ENCODE data around the gene SPOCD1.
A peak's percentile ranks its signal among the peaks of the same experiment; 100 is the strongest.

SPOCD1 gene

DNA sequence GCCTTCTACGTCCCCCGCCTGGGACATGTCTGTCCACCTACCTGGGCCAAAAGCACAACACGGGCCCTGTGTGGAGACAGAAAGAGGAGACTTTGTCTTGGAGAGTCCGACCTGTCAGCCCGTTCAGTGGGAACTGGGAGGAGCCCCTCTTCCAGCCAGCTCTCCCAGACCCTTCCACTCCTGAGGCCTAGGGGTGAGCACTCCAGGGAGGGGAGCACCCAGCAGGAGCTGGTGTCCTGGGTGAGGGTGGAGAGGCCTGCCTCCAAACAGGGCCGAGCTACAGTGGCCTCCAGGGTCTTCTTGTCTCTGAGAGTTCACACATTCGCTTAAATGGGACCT is 546 bp downstream of the SPOCD1 start:
- Mint-ChIP-seq H3K27ac (no peak overlapping the region), H3K9me3 (ENCODE audit: low read depth) (no peaks in the 10 kb centered on the region), H3K4me3 (no peak overlapping the region), H3K36me3 (no peaks in the 10 kb centered on the region), H3K27me3 (no peaks in the 10 kb centered on the region), H3K4me1 (ENCODE audit: low read depth) (peaks cover 4% of the 10 kb centered on the region)

DNA sequence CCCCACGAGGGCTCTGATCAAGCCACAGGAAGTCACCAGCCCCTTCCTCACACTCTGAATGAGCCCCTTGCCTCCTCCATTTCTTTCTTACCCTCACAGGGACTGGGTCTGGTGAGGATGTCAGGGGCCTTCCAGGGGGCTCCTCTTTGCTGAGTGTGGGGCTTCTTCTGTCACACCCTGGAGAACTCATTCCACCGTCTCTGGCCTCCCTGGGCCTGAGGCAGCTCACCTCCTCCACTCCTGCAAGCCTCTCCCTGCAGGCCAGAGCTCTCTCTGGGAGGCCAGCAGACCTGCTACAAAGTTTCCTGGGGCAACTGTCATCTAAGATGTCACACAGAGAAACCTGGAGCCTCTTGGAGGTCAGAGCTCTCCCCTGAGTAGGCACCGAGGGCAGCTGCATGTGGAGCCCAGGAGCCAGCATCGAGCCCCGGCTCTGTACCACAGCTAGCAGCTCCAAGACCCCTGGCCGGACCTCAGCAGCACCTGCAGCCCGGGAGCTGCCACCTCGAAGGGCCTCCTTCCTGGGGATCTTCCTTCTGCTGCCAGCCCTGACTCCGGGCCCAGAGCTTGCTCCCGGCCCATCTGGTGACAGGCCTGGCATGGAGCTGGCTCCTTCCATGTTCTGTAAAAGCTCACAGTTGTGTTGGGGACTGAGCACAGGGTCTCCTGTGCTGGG is 1.1 kb downstream of the SPOCD1 start:
- no peaks in the 10 kb centered on the region for H3K36me3 Mint-ChIP-seq
- H3K9me3 Mint-ChIP-seq (ENCODE audit: low read depth) = no peaks in the 10 kb centered on the region
- peaks cover 4% of the 10 kb centered on the region for H3K4me1 Mint-ChIP-seq (ENCODE audit: low read depth)
- no peak overlapping the region for H3K27ac Mint-ChIP-seq
- no peaks in the 10 kb centered on the region for H3K27me3 Mint-ChIP-seq
- no peak overlapping the region for H3K4me3 Mint-ChIP-seq

DNA sequence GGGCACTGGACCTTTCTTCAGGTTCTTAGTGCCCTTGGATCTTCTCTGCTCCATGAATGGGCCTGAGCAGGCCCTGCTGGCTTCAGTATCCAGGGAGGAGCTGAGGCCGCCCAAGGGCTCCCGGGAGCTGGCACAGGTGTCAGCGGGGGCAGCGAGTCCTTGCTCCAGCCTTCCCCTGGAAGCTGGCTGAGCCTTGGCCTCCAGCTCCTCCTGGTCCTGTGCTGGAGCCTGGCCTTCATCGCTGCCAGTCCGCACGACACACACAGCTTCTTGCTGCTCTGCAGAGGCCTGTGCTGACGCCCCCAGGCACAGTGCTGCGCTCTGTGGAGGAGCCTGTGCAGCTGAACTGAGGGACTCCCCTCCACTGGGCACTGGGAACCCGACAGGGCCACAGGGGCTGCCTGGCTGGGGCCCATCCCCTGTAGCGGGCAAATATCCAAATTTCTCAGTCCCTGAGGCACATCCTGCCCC is 1.7 kb downstream of the SPOCD1 start:
- Mint-ChIP-seq H3K4me1 (ENCODE audit: low read depth) (peaks cover 4% of the 10 kb centered on the region), H3K27ac (no peak overlapping the region), H3K9me3 (ENCODE audit: low read depth) (no peaks in the 10 kb centered on the region), H3K36me3 (no peaks in the 10 kb centered on the region), H3K4me3 (no peak overlapping the region), H3K27me3 (no peaks in the 10 kb centered on the region)

DNA sequence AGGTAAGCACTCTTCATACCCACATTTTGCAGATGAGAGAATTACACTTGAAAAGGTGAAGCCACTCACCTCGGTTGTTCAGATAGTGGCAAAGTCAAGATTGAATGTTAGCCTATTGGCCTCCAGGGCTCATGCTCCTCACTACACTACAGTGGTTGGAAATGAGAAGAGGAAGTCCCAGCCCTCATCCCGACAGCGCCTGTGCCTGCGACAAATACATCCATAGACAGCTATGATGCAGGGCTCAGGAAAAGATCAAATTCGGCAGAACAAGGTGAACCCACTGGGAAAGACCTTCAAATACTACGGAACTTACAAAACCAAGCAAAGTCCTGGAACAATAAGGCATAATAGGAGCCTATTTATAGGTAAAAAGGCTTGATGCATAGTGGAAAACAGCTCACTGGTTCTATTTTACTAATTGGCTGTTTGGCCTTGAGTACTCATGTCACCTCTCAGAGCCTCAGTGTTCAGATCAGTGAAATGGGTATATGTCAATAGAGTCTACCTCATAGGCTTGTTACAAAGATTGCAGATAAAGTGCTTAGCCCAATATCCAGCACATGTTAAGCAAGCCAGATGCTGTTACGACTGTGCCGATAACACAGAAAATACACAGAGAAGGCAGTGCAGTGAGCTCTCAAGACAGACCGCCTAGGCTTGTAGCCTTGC is 3.5 kb downstream of the SPOCD1 start:
- no peak overlapping the region for H3K27ac Mint-ChIP-seq
- H3K4me1 Mint-ChIP-seq (ENCODE audit: low read depth) = peaks cover 4% of the 10 kb centered on the region
- H3K4me3 Mint-ChIP-seq = no peak overlapping the region
- no peaks in the 10 kb centered on the region for H3K36me3 Mint-ChIP-seq
- no peaks in the 10 kb centered on the region for H3K9me3 Mint-ChIP-seq (ENCODE audit: low read depth)
- no peaks in the 10 kb centered on the region for H3K27me3 Mint-ChIP-seq

DNA sequence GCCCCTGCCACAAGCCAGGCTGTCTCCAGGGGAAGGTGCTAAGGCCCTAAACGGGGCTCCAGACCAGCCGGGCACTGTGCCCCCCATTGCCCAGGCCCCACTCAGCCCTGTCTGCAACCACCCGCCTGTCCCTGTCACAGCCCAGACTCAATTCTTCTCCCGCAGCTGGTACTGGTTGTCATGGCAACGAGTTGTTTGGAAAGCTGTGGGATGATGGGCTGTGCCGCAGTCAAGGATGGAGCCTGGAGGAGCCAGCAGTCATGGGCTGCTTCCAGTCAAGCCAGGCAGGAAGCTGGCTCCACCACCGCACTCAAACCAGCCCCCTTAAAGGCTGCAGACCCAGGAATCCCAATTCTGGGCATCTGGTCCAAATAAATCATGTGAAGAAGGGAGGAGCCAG is 4.2 kb downstream of the SPOCD1 start:
- no peaks in the 10 kb centered on the region for H3K27me3 Mint-ChIP-seq
- no peak overlapping the region for H3K27ac Mint-ChIP-seq

DNA sequence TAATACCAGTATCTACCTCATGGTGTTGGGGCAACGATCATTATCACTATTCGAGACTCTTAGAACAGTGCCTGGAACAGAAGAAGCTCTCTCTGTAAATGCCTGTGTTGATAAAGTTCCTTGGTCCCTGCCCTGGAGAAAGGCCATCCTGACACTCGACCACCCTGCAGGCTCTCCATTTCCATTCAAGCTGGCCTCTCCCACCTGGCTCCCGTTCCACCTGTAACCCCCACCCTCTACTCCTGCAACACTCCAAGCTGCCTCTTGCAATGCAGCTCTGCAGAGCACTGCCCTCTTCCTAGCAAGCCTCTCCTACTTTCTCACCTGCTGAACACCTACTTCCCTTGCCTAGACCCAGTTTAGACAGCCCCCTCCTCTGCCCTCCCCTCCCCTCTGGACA is 6.1 kb downstream of the SPOCD1 start:
- Mint-ChIP-seq H3K4me1 (ENCODE audit: low read depth) (peaks cover 2% of the 10 kb centered on the region), H3K36me3 (no peaks in the 10 kb centered on the region), H3K27me3 (no peaks in the 10 kb centered on the region), H3K4me3 (no peak overlapping the region), H3K27ac (no peak overlapping the region), H3K9me3 (ENCODE audit: low read depth) (no peaks in the 10 kb centered on the region)

More for the DNA sequence above, 4.2 kb downstream of the SPOCD1 start:
- no peaks in the 10 kb centered on the region for H3K9me3 Mint-ChIP-seq (ENCODE audit: low read depth)
- H3K36me3 Mint-ChIP-seq = no peaks in the 10 kb centered on the region
- peaks cover 4% of the 10 kb centered on the region for H3K4me1 Mint-ChIP-seq (ENCODE audit: low read depth)
- no peak overlapping the region for H3K4me3 Mint-ChIP-seq

DNA sequence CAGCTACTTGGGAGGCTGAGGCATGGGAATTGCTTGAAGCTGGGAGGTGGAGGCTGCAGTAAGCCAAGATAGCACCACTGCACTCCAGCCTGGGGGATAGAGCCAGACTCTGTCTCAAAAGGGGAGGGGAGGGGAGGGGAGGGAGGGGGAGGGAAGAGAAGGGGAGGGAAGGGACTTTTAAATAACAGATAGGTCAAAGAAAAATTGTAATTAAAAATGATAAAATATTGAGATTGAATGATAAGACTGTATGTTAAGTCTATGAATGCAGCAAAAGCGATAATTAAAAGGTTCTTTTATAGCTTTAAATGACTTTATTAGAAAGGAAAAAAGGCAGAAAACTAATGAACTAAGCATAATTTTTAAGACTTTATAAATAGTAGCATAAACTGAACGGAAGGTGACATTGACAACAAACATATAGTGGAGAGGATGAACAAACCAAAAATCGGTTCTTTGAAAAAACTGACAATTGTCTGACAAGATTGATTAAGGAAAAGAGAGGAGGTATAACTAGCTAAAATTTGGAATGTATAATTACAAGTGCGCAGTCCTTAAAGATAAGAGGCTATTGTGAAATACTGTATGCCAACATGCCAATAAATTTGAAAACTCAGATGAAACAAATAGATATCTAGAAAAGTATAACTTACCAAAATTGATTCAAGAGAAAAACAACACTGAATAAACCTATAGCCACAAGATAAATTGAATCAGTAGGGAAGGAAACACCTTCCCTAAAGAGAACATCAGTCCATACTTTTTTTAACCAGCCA is 8.4 kb downstream of the SPOCD1 start:
- Mint-ChIP-seq H3K4me3 (no peak overlapping the region), H3K9me3 (ENCODE audit: low read depth) (no peaks in the 10 kb centered on the region), H3K4me1 (ENCODE audit: low read depth) (peaks cover 8% of the 10 kb centered on the region), H3K27ac (no peak overlapping the region), H3K36me3 (no peaks in the 10 kb centered on the region), H3K27me3 (no peaks in the 10 kb centered on the region)

DNA sequence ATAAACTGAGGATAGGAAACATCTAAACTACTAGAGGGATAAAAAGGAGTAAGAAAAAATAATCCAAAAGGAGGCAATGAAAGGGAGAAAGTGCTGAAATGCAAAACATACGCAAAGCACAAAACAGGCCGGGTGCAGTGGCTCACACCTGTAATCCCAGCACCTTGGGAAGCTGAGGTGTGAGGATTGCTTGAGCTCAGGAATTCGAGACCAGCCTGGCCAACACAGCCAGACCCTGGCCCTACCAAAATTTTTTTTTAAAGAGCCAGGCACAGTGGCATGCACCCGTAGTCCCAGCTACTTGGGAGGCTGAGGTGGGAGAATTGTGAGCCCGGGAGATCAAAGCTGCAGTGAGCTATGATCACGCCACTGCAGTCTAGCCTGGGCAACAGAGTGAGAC is 10.5 kb downstream of the SPOCD1 start:
- H3K4me3 Mint-ChIP-seq = no peak overlapping the region
- no peaks in the 10 kb centered on the region for H3K27me3 Mint-ChIP-seq
- H3K27ac Mint-ChIP-seq = no peak overlapping the region
- no peaks in the 10 kb centered on the region for H3K9me3 Mint-ChIP-seq (ENCODE audit: low read depth)
- peaks cover 8% of the 10 kb centered on the region for H3K4me1 Mint-ChIP-seq (ENCODE audit: low read depth)
- H3K36me3 Mint-ChIP-seq = no peaks in the 10 kb centered on the region

DNA sequence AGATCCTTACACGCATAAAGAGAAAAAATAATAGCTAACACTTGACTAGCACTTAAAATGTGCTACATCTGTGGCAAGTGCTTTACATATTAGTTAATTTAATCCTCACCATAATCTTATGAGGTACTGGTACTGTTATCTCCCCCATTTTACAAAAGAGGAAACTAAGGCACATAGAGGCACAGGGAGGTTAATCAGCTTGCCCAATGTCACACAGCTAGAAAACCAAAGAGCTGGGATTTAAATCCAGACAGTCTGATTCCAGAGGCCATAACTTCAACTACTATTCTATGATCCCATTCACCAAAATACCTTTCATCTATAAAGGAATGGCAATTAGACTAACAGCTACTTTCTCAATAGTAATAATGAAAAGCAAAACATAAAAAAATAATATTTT is 11.7 kb downstream of the SPOCD1 start:
- Mint-ChIP-seq H3K4me3 (no peak overlapping the region), H3K4me1 (ENCODE audit: low read depth) (peaks cover 8% of the 10 kb centered on the region), H3K27me3 (no peaks in the 10 kb centered on the region), H3K27ac (no peak overlapping the region), H3K9me3 (ENCODE audit: low read depth) (no peaks in the 10 kb centered on the region), H3K36me3 (no peaks in the 10 kb centered on the region)

DNA sequence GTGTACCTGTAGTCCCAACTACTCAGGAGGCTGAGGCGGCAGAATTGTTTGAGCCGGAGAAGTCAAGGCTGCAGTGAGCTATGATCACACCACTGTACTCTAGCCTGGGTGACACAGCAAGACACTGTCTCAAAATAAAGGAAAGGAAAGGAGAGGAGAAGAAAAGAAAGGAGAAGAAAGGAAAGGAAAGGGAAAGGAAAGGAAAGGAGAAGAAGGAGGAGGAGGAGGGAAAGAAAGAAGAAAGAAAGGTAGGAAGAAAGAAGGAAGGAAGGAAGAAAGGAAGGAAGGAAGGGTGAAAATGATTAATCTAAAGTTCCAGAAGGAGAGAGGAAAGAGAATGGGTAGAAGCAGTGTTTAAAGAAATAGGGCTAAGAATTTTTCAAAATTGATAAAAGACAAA is 12.2 kb downstream of the SPOCD1 start:
- Mint-ChIP-seq H3K27me3 (no peaks in the 10 kb centered on the region), H3K4me1 (ENCODE audit: low read depth) (peaks cover 8% of the 10 kb centered on the region), H3K4me3 (no peak overlapping the region), H3K27ac (no peak overlapping the region), H3K9me3 (ENCODE audit: low read depth) (no peaks in the 10 kb centered on the region), H3K36me3 (no peaks in the 10 kb centered on the region)

DNA sequence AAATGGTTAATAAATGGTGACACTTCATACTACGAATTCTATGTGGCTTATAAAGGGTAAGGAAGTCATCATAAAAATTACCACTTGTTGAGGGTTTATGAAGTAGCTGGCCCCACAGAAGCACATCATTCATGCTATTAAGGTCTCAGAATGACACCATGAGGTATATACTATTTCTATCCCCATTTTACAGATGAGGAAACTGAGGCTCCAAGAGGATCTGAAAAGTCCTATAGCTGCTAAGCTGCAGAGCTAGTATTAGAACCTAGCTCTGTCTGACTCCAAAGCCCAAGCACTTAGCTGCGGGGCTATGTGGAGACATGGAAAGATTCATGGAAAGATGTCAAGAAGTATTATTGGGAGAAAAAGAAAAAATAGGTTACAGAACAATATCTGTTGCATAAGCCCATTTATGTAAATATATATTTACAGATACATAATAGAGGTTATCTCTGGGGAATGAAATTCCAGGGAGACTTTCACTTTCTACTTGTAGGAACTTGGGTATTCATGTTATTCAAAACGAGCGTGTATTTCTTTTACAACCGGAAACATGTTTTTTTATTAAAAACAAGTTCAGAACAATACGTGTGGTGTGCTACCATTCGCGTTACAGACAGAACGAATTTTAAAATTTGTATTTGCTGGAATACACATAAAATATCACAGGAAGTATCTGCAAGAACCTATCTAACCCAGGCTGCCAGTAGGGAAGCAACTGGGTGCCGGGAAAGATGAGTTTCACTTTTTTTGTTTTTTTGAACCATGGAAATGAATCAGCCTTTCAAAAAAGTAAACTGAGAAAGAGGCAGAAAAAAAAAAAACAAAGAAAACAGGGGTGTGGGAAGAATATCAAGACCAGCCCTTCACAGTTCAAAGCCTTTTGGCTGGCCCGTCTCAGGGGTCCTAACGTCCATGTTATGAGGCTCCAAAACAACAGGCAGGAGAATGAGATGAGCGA is 13.4 kb downstream of the SPOCD1 start:
- H3K36me3 Mint-ChIP-seq = no peaks in the 10 kb centered on the region
- no peaks in the 10 kb centered on the region for H3K27me3 Mint-ChIP-seq
- H3K9me3 Mint-ChIP-seq (ENCODE audit: low read depth) = no peaks in the 10 kb centered on the region
- peak overlapping the region; percentile 54 for H3K4me3 Mint-ChIP-seq
- no peak overlapping the region for H3K27ac Mint-ChIP-seq
- H3K4me1 Mint-ChIP-seq (ENCODE audit: low read depth) = peaks cover 8% of the 10 kb centered on the region

DNA sequence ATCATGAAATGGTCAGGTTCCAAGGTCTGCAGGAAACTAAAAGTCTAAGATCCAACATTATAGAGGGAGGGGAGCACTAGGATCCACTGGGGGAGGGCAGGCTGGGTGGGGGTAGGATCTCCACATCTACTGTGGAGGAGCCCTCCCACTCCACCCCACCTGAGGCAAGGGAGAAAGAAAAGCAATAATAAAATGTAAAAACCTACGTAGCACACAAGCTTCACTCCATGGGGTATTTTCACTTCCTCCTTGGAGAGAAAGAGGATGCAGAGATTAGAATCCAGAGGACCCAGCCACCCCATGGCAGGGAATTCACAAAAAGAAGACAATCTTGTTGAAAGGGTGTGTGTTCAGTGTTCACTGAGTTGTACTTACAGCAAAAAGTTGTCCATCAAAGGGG is 14.4 kb downstream of the SPOCD1 start:
- Mint-ChIP-seq H3K27me3 (no peaks in the 10 kb centered on the region), H3K4me3 (no peak overlapping the region), H3K27ac (no peak overlapping the region), H3K9me3 (ENCODE audit: low read depth) (no peaks in the 10 kb centered on the region), H3K36me3 (no peaks in the 10 kb centered on the region), H3K4me1 (ENCODE audit: low read depth) (peaks cover 8% of the 10 kb centered on the region)

DNA sequence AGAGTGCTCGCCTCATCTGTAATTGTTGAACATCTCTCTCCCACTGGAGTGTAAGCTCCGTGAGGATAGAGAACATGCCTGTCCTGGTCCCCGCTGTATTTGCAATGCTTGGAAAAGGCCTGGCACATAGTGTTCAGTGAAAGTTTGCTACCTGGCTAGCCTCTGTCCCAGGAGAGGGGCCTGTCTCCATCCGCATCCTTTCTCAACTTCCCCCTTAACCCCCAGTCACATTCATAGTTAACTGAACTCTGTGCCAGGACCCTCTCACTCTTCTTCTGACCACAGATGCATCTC is 15.2 kb downstream of the SPOCD1 start:
- Mint-ChIP-seq H3K27me3 (no peaks in the 10 kb centered on the region), H3K36me3 (no peaks in the 10 kb centered on the region), H3K27ac (no peak overlapping the region), H3K9me3 (ENCODE audit: low read depth) (no peaks in the 10 kb centered on the region), H3K4me1 (ENCODE audit: low read depth) (peaks cover 8% of the 10 kb centered on the region), H3K4me3 (no peak overlapping the region)

DNA sequence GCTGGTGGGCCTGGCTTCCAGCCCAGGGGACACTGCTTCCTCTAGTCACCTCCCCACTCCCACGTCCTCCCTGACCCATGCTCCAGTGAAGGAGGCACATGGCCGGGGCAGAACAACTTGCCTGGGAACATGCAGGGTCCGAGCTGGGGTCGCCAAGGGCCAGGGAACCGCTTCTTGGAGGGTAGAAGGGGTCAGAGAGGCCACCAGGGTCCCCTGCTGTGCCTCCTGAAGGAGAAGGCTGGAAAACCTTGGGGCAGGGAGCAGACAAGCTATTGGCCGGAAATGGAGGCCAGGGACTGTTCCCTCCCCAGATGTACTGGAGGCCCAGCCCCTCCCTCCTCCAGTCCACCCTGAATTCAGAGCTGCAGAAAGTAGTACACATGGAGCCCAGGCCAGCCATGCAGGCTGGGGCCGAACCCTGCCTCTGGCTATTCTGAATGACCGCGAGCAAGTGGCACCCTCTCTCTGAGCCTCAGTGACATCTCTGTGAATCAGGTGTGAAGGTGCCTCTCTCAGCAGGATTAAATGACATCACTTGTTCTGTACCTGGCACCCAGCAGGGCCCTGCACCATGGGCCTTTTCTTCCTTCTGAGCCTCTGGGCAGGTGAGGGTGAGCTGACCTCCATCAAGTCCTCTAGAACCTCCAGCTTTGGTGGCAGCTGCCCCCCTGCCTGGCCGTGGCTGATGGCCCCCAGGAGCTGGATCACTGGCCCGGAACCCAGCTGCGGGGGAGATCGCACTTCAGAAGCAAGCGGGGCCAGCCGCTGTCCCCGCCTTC is 15.7 kb downstream of the SPOCD1 start:
- Mint-ChIP-seq H3K9me3 (ENCODE audit: low read depth) (no peaks in the 10 kb centered on the region), H3K4me1 (ENCODE audit: low read depth) (peaks cover 8% of the 10 kb centered on the region), H3K27me3 (no peaks in the 10 kb centered on the region), H3K36me3 (no peaks in the 10 kb centered on the region), H3K27ac (no peak overlapping the region), H3K4me3 (no peak overlapping the region)
